HCT116 (cell line): Measurements from ENCODE around the gene RAB38. TPM values are rescaled to one million over a fixed set of nuclear protein-coding genes. Genes with fewer than 3 reads are reported as not detected.

Experiments used
- ATAC-seq: fragments of 200-7000 bp; cut with Tn5 transposase; 2 replicates; pipeline ENCODE4 v1.9.1; 2020; ENCODE audit warnings: mild to moderate bottlenecking, moderate library complexity
- BruUV-seq: library from RNA; stranded (reverse); fragments of 400-500 nt; replicated peaks from 2 replicates; lab custom pipeline; 2021; lab: Mats Ljungman, UMichigan
- CTCF ChIA-PET: fragments of 300-600 bp; sonication (Branson Sonifier 250); formaldehyde crosslinking; loops from one replicate; lab custom pipeline; 2021; ENCODE audit warnings: antibody characterized with exemption; lab: Charles Lee
- POLR2A ChIA-PET: fragments of 300-600, 350-600 bp; sonication (Branson Sonifier 250); formaldehyde crosslinking; loops from one replicate; lab custom pipeline; 2021; ENCODE audit warnings: antibody characterized with exemption; lab: Charles Lee
- RAD21 ChIA-PET, 2 experiments: fragments of 300-600 bp; sonication (Branson Sonifier 250); formaldehyde crosslinking; loops; one replicate each; lab custom pipeline; 2023; ENCODE audit warnings: low total read pairs in 2 of 2; ENCODE audit not compliant: uncharacterized antibody in 2 of 2, unreplicated experiment in 2 of 2, low non-redundant PET in 1 of 2; lab: Charles Lee
- DNase-seq: peaks from one replicate; pipeline ENCODE4 v3.0.0-alpha.2; 2010; ENCODE audit warnings: low read depth, low spot score
- H2AFZ ChIP-seq: fragments of 200-600 bp; shearing (Covaris generic), sonication (generic); 2 replicates; pipeline ENCODE4 v1.6.1; 2017; ENCODE audit warnings: low read depth, mixed run types, mixed read lengths, antibody characterized with exemption, low read length; ENCODE audit not compliant: poor library complexity, severe bottlenecking
- H3K27ac ChIP-seq: 2 replicates; pipeline ENCODE4 v1.5.1; 2012; ENCODE audit warnings: low read depth, low read length
- H3K27me3 ChIP-seq: fragments of 200-600 bp; sonication (generic); 2 replicates; pipeline ENCODE4 v1.6.1; 2016; ENCODE audit warnings: mixed run types, low read length, mixed read lengths; ENCODE audit not compliant: insufficient read depth
- H3K36me3 ChIP-seq, 2 experiments: fragments of 200-500 bp in 1 of 2; fragments of 200-600 bp in 1 of 2; sonication (Bioruptor generic) in 1 of 2; sonication (generic) in 1 of 2; 2 replicates each; pipeline versions ENCODE4 v1.5.1 to v1.6.1; 2014 to 2016; ENCODE audit warnings: low read length in 2 of 2, inconsistent platforms in 1 of 2, mixed read lengths in 1 of 2, mixed run types in 1 of 2; ENCODE audit not compliant: insufficient read depth in 2 of 2, control insufficient read depth in 1 of 2
- H3K4me1 ChIP-seq, 2 experiments: fragments of 200-600 bp in 1 of 2; sonication (generic) in 1 of 2; 2 replicates each; pipeline versions ENCODE4 v1.5.1 to v1.6.1; 2012 to 2017; ENCODE audit warnings: low read length in 2 of 2, inconsistent platforms in 1 of 2, mild to moderate bottlenecking in 1 of 2, mixed read lengths in 1 of 2, mixed run types in 1 of 2, moderate library complexity in 1 of 2; ENCODE audit not compliant: insufficient read depth in 2 of 2, control insufficient read depth in 1 of 2
- H3K4me2 ChIP-seq: fragments of 200-600 bp; sonication (generic); 2 replicates; pipeline ENCODE4 v1.6.1; 2017; ENCODE audit warnings: mixed run types, low read length, mixed read lengths
- H3K4me3 ChIP-seq, 2 experiments: fragments of 200-600 bp in 1 of 2; sonication (generic) in 1 of 2; replicated peaks in 1 of 2; 2 replicates each; pipeline ENCODE4 v1.5.1; 2011 to 2016; ENCODE audit warnings: low read length in 2 of 2, control low read depth in 1 of 2, low read depth in 1 of 2, mild to moderate bottlenecking in 1 of 2, mixed read lengths in 1 of 2, mixed run types in 1 of 2
- H3K79me2 ChIP-seq: fragments of 200-600 bp; sonication (generic); 2 replicates; pipeline ENCODE4 v1.6.1; 2017; ENCODE audit warnings: mild to moderate bottlenecking, mixed run types, low read length, moderate library complexity, mixed read lengths; ENCODE audit not compliant: insufficient read depth
- H3K9ac ChIP-seq: fragments of 200-600 bp; sonication (generic); 2 replicates; pipeline ENCODE4 v1.6.1; 2016; ENCODE audit warnings: low read length, mixed read lengths
- H3K9me2 ChIP-seq: fragments of 200-600 bp; sonication (generic), shearing (Covaris generic); 2 replicates; pipeline ENCODE4 v1.6.1; 2017; ENCODE audit warnings: mixed run types, mild to moderate bottlenecking, moderate library complexity; ENCODE audit not compliant: insufficient read depth
- H3K9me3 ChIP-seq, 2 experiments: fragments of 200-500 bp in 1 of 2; fragments of 200-600 bp in 1 of 2; sonication (Bioruptor generic) in 1 of 2; sonication (generic) in 1 of 2; 2 replicates each; pipeline ENCODE4 v1.6.1; 2014 to 2017; ENCODE audit warnings: low read length in 2 of 2, mixed read lengths in 2 of 2, inconsistent platforms in 1 of 2, low read depth in 1 of 2, mild to moderate bottlenecking in 1 of 2, mixed run types in 1 of 2, moderate library complexity in 1 of 2; ENCODE audit not compliant: control insufficient read depth in 1 of 2, insufficient read depth in 1 of 2
- H4K20me1 ChIP-seq: fragments of 200-600 bp; sonication (generic), shearing (Covaris generic); 2 replicates; pipeline ENCODE4 v1.6.1; 2017; ENCODE audit warnings: mixed run types, mild to moderate bottlenecking, moderate library complexity; ENCODE audit not compliant: insufficient read depth
- ATF3 ChIP-seq: IDR thresholded peaks from 2 replicates; pipeline ENCODE4 v1.6.1; 2012
- CBX3 ChIP-seq: IDR thresholded peaks from 2 replicates; pipeline ENCODE4 v1.6.1; 2012; ENCODE audit warnings: low read depth
- CEBPB ChIP-seq: IDR thresholded peaks from 2 replicates; pipeline ENCODE4 v1.6.1; 2012; ENCODE audit warnings: low read depth
- EZH2 ChIP-seq: fragments of 200-600 bp; sonication (generic); IDR thresholded peaks from 2 replicates; pipeline ENCODE4 v1.6.1; 2017; ENCODE audit warnings: antibody characterized with exemption, mixed run types
- EZH2phosphoT487 ChIP-seq: fragments of 200-600 bp; IDR thresholded peaks from 2 replicates; pipeline ENCODE4 v1.6.1; 2018; ENCODE audit warnings: antibody characterized with exemption, borderline replicate concordance
- JUND ChIP-seq: IDR thresholded peaks from 2 replicates; pipeline ENCODE4 v1.6.1; 2012
- POLR2A ChIP-seq: IDR thresholded peaks from 2 replicates; pipeline ENCODE4 v1.7.0; 2011; ENCODE audit warnings: borderline replicate concordance; ENCODE audit not compliant: insufficient read depth, insufficient read length; ENCODE audit errors: extremely low read depth
- RAD21 ChIP-seq: IDR thresholded peaks from 2 replicates; pipeline ENCODE4 v1.6.1; 2012; ENCODE audit warnings: low read depth, mild to moderate bottlenecking
- SRF ChIP-seq: IDR thresholded peaks from 2 replicates; pipeline ENCODE4 v1.6.1; 2012; ENCODE audit warnings: low read depth
- TCF7L2 ChIP-seq: IDR thresholded peaks from 2 replicates; pipeline ENCODE4 v1.7.0; 2011; ENCODE audit warnings: borderline replicate concordance, inconsistent platforms; ENCODE audit not compliant: insufficient read depth, insufficient read length; ENCODE audit errors: extremely low read depth
- YY1 ChIP-seq: IDR thresholded peaks from 2 replicates; pipeline ENCODE4 v1.6.1; 2011; ENCODE audit warnings: low read length, low read depth, moderate library complexity, mild to moderate bottlenecking; ENCODE audit not compliant: insufficient replicate concordance; ENCODE audit errors: extremely low read depth
- ZFX ChIP-seq: fragments of 450-650 bp; IDR thresholded peaks from 2 replicates; pipeline ENCODE4 v1.6.1; 2017
- intact Hi-C: fragments of 100-400 bp; cut with micrococcal nuclease; formaldehyde crosslinking; loops from 2 replicates; pipeline ENCODE4 v1.10.0; 2022
- total RNA-seq: library from RNA; stranded (reverse); gene quantifications from one replicate; pipeline ENCODE4 v1.2.1, GENCODE V29; 2021; ENCODE audit not compliant: unreplicated experiment
- TF ChIP-seq, protein P1 (sequence below): IDR thresholded peaks from 2 replicates; pipeline ENCODE4 v1.6.1; 2012
- TF ChIP-seq, protein P2 (sequence below), 3 experiments: fragments of 200-600 bp in 1 of 3; sonication (generic) in 1 of 3; IDR thresholded peaks in 2 of 3; conservative IDR thresholded peaks in 1 of 3; 2 replicates each; pipeline ENCODE4 v1.5.1; 2012 to 2017; ENCODE audit warnings: low read depth in 2 of 3, low read length in 2 of 3, antibody characterized with exemption in 1 of 3, borderline replicate concordance in 1 of 3, control low read depth in 1 of 3, mild to moderate bottlenecking in 1 of 3, mixed read lengths in 1 of 3, mixed run types in 1 of 3, moderate library complexity in 1 of 3; ENCODE audit not compliant: insufficient read depth in 1 of 3

The RAB38 gene
- total RNA-seq, 1 experiment from 2014 or later: 15.1 TPM

DNA sequence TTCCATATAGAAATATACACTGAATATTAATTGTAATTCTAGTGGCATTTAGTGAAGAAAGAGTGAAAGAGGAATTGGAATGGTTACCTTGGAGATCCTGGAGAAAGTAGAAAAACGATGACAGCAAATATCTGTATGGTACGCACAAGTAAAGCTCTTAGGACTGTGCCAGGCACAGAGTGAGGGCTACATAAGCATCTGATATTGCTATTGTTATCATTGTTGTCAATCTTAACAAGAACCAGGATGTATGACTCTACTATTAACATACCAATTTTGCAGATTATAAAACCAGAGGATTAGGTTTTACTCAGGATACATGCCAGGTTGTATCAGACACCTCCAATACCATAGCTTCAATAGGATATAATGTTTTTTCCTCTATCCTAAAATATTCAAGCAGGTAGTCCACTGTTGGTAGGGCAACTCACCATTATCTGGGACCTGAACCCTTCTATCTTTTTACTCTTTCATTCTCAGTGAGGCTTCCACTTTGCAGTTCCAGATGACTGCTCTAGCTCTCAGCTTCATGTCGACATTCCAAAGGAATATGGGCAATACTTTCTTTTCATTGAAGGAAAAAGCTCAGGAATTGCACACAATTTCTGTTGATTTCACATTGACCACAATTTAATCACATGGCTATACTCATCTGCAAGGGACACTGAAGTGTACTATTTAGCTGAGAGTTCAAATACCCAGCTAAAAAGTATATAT lies 73.2 kb downstream of the RAB38 start:
- Histone ChIP-seq H3K79me2 (no peaks in the 10 kb centered on the region), H3K4me1 (peaks cover 0 to 10% of the 10 kb centered on the region in 2 experiments; a peak in 2 of 4 replicates), H3K4me2 (no peak overlapping the region), H3K27me3 (no peaks in the 10 kb centered on the region), H3K4me3 (no peak overlapping the region), H3K36me3 (no peaks in the 10 kb centered on the region), H3K9me3 (no peaks in the 10 kb centered on the region), H4K20me1 (no peaks in the 10 kb centered on the region), H3K9me2 (no peaks in the 10 kb centered on the region), H3K27ac (no peak overlapping the region), H3K9ac (no peak overlapping the region), H2AFZ (no peak overlapping the region)
- TF ChIP-seq YY1 (no peak), RAD21 (no peak), EZH2phosphoT487 (no peak), EZH2 (no peak), CBX3 (no peak), ZFX (no peak), POLR2A (no peak)
- intact Hi-C loops: loop anchor here (2.0 to 5.0 kb wide), 3 partner anchors 179 to 785 kb away; no protein-coding TSS in a partner anchor
- ChIA-PET POLR2A (no interaction called here), CTCF (interaction anchor here (0.7 to 1.5 kb wide), 2 partner anchors 85 to 445 kb away, joined by 3 read pairs; no protein-coding TSS in a partner anchor), RAD21 (no interaction called here)
- no TSS peak for BruUV-seq
- DNase-seq (no peak), ATAC-seq (no peak)

DNA sequence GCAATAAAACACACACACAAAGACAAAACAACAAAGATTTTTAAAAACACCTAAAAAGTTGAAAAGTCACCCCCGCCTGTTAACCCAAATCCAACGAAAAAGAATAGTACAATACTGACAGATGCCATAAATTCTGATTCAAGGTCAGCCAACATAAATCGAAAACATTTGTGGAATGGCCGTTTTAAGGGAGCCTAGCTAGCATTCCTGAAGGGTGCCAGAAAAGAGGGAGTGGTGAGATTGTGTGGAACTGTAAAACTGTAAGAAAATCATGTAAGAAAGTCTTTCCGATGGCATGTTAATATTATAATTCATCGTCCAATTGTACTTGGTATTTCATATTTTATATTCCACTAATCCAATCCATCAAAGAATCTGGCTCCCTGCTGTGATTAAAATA lies 75.1 kb downstream of the RAB38 start:
- Histone ChIP-seq H3K4me3 (no peak overlapping the region), H2AFZ (no peak overlapping the region), H3K27me3 (no peaks in the 10 kb centered on the region), H3K27ac (no peak overlapping the region), H3K9me3 (no peaks in the 10 kb centered on the region), H3K36me3 (no peaks in the 10 kb centered on the region), H3K9ac (no peak overlapping the region), H3K4me1 (peaks cover 0 to 10% of the 10 kb centered on the region in 2 experiments; a peak in 2 of 4 replicates), H3K4me2 (no peak overlapping the region), H4K20me1 (no peaks in the 10 kb centered on the region), H3K79me2 (no peaks in the 10 kb centered on the region), H3K9me2 (no peaks in the 10 kb centered on the region; the same call in 1 of the 2 replicates)
- ChIA-PET CTCF (no interaction called here), POLR2A (no interaction called here), RAD21 (no interaction called here)
- DNase-seq (no peak), ATAC-seq (no peak)
- intact Hi-C loops: loop anchor here (5.0 kb wide), 2 partner anchors 748 to 787 kb away; no protein-coding TSS in a partner anchor
- no TSS peak for BruUV-seq
- no peak for TF ChIP-seq RAD21
- no peak for TF ChIP-seq ZFX
- TF ChIP-seq, protein P1, sequence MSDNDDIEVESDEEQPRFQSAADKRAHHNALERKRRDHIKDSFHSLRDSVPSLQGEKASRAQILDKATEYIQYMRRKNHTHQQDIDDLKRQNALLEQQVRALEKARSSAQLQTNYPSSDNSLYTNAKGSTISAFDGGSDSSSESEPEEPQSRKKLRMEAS: no peak
- no peak for TF ChIP-seq SRF
- TF ChIP-seq EZH2phosphoT487: no peak
- TF ChIP-seq ATF3: no peak
- TF ChIP-seq CBX3: no peak
- TF ChIP-seq POLR2A: no peak
- TF ChIP-seq TCF7L2: no peak
- no peak for TF ChIP-seq CEBPB
- no peak for TF ChIP-seq YY1
- no peak for TF ChIP-seq JUND
- TF ChIP-seq, protein P2, sequence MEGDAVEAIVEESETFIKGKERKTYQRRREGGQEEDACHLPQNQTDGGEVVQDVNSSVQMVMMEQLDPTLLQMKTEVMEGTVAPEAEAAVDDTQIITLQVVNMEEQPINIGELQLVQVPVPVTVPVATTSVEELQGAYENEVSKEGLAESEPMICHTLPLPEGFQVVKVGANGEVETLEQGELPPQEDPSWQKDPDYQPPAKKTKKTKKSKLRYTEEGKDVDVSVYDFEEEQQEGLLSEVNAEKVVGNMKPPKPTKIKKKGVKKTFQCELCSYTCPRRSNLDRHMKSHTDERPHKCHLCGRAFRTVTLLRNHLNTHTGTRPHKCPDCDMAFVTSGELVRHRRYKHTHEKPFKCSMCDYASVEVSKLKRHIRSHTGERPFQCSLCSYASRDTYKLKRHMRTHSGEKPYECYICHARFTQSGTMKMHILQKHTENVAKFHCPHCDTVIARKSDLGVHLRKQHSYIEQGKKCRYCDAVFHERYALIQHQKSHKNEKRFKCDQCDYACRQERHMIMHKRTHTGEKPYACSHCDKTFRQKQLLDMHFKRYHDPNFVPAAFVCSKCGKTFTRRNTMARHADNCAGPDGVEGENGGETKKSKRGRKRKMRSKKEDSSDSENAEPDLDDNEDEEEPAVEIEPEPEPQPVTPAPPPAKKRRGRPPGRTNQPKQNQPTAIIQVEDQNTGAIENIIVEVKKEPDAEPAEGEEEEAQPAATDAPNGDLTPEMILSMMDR (IDR thresholded peaks at IDR 0.05 in 2 of 3, conservative IDR thresholded peaks at IDR 0.05 in 1 of 3; ENCODE audit: borderline replicate concordance in 1 of 3, insufficient read depth in 1 of 3, low read depth in 2 of 3, low read length in 2 of 3): no peak
